Brain microvascular endothelial cell (primary cell): ENCODE measurements around the gene SCYL2.

Source experiments
- DNase-seq: peaks from one replicate; pipeline ENCODE4 v3.0.0-alpha.2; 2020
- H3K27ac ChIP-seq: fragments of 250-450 bp; sonication (Bioruptor Pico); 2 replicates; pipeline ENCODE4 v1.5.1; 2020; ENCODE audit warnings: mild to moderate bottlenecking, moderate library complexity
- H3K27me3 ChIP-seq: fragments of 250-450 bp; sonication (Bioruptor Pico); replicated peaks from 2 replicates; pipeline ENCODE4 v1.5.1; 2020; ENCODE audit warnings: mild to moderate bottlenecking
- H3K36me3 ChIP-seq: fragments of 250-450 bp; sonication (Bioruptor Pico); replicated peaks from 2 replicates; pipeline ENCODE4 v1.5.1; 2020; ENCODE audit warnings: mild to moderate bottlenecking
- H3K4me3 ChIP-seq: 2 replicates; pipeline ENCODE4 v1.5.1; 2011; ENCODE audit warnings: low read depth, mild to moderate bottlenecking, control low read depth, low read length, moderate library complexity
- in situ Hi-C: cut with HindIII; loops from 2 replicates; pipeline ENCODE4 v1.10.0; 2017; ENCODE audit warnings: low sequenced_read_pairs, low pct_ligation_motif_present
- TF ChIP-seq, protein P1 (sequence below): IDR thresholded peaks from 2 replicates; pipeline ENCODE4 v1.5.1; 2011; ENCODE audit warnings: low read depth, mild to moderate bottlenecking, moderate library complexity, low read length, control low read depth, inconsistent platforms; ENCODE audit errors: missing control alignments

Gene SCYL2

GRCh38 chr12:100364324-100364723 lies 97.3 kb downstream of the SCYL2 start:
- in situ Hi-C loops: no loop called here
- no peak for DNase-seq
- no peak overlapping the region for H3K4me3 ChIP-seq
- H3K27ac ChIP-seq: no peak overlapping the region
- no peaks in the 10 kb centered on the region for H3K36me3 ChIP-seq
- TF ChIP-seq, protein P1, sequence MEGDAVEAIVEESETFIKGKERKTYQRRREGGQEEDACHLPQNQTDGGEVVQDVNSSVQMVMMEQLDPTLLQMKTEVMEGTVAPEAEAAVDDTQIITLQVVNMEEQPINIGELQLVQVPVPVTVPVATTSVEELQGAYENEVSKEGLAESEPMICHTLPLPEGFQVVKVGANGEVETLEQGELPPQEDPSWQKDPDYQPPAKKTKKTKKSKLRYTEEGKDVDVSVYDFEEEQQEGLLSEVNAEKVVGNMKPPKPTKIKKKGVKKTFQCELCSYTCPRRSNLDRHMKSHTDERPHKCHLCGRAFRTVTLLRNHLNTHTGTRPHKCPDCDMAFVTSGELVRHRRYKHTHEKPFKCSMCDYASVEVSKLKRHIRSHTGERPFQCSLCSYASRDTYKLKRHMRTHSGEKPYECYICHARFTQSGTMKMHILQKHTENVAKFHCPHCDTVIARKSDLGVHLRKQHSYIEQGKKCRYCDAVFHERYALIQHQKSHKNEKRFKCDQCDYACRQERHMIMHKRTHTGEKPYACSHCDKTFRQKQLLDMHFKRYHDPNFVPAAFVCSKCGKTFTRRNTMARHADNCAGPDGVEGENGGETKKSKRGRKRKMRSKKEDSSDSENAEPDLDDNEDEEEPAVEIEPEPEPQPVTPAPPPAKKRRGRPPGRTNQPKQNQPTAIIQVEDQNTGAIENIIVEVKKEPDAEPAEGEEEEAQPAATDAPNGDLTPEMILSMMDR: no peak
- H3K27me3 ChIP-seq: no peaks in the 10 kb centered on the region

- H3K4me3 ChIP-seq: no peak overlapping the region
- H3K27me3 ChIP-seq: no peaks in the 10 kb centered on the region
- no peak overlapping the region for H3K27ac ChIP-seq
- in situ Hi-C loops: no loop called here
- no peaks in the 10 kb centered on the region for H3K36me3 ChIP-seq
- TF ChIP-seq, protein P1: no peak
- DNase-seq: no peak
Observed at GRCh38 chr12:100365411-100365810, 98.4 kb downstream of the SCYL2 start.

DNA sequence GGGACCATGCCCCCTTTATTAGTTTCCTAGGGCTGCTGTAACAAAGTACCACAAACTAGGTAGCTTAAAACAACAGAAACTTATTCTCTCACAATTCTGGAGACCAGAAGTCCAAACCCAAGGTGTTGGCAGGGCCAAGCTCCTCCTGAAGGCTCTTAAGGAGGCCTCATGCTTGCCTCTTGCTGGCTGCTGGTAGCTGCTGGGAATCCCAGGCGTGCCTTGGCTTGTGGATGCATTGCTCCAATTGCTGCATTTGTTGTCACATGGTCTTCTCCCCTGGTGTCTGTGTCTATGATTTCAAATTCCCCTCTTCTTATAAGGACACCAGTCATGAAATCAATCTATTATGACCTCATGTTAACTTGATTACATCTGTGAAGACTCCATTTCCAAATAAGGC lies 101.1 kb downstream of the SCYL2 start:
- H3K27ac ChIP-seq: no peak overlapping the region
- H3K4me3 ChIP-seq: no peak overlapping the region
- DNase-seq: no peak
- in situ Hi-C loops: no loop called here
- TF ChIP-seq, protein P1: no peak
- no peaks in the 10 kb centered on the region for H3K36me3 ChIP-seq
- no peaks in the 10 kb centered on the region for H3K27me3 ChIP-seq

DNA sequence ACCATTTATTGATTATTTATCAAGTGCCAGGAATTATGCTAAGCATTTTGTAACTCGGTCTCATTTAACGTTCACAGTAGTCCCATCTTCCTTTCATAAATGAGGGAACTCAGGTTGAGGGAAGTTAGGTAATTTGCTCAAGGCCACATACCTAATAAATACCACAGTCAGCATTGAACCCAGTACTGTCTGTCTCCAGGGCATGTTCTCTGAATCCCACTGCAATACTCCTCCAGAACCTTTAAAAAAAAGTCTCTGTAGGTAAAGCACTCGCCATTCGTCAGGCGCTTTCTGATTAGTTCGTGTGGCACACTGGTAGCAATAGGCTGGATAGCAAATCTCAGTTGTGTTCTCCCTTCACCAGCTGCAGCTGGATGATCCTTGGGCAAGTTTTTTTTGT lies 104.2 kb downstream of the SCYL2 start:
- H3K27me3 ChIP-seq: no peaks in the 10 kb centered on the region
- H3K36me3 ChIP-seq: no peaks in the 10 kb centered on the region
- H3K4me3 ChIP-seq: no peak overlapping the region
- TF ChIP-seq, protein P1: no peak
- DNase-seq: no peak
- in situ Hi-C loops: no loop called here
- no peak overlapping the region for H3K27ac ChIP-seq

DNA sequence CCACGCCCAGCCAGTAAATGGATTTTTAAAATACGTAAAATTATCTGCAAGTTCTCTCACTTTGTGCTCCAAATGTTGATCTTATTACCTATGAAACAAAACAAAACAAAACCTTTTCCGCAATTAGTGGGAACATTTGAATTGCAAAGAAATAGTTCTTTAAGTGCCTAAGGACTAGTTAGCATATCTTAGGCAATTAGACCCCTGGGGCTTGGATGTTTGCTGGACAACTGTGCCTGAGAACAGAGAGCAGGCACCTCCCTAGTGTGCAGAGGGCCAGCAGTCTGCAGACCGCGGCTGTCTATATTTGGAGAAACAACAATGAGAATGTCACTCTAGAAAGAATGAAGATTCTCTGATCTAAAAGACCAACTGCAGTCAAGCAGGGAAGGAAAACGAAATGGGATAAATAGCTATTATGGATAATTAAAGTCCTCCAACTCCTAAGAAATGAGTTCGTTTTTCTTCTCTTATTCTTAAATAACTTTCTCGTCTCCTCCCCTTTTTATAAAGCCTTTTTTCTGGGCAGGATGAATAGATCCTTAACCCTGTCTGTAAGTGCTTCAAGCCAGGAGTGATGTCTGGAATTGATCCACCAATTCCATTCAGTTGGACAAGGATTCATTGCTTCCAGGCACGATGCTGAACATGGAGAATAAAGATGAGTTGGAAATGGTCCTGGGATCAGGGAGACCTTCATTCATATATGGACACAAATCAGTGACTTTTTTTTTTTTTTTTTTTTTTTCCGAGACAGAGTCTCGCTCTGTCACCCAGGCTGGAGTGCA lies 106.1 kb downstream of the SCYL2 start:
- H3K4me3 ChIP-seq: no peak overlapping the region
- in situ Hi-C loops: no loop called here
- no peaks in the 10 kb centered on the region for H3K27me3 ChIP-seq
- no peak for DNase-seq
- no peaks in the 10 kb centered on the region for H3K36me3 ChIP-seq
- TF ChIP-seq, protein P1: no peak
- H3K27ac ChIP-seq: no peak overlapping the region
